ENCODE measurements around the gene HAUS7.

The HAUS7 gene

GRCh38 chrX:153470411-153471363 is at the start of gene HAUS7:
Gene HAUS7, minus strand, starts transcription at chrX:153470576. Its CDS starts 19 bp downstream, at chrX:153470557.
- in situ Hi-C loops (cut with HindIII; ENCODE audit: low pct_unique_long_range_greater_than_20kb, low sequenced_read_pairs): no loop called here
- TF ChIP-seq JUND (IDR thresholded peaks at IDR 0.05; ENCODE audit: low read depth): no peak
- peak; percentile 77 to 90 for DNase-seq (ENCODE audit: low read depth in 1 of 2, low spot score in 1 of 2)

GRCh38 chrX:153519569-153520286 is 49.4 kb upstream of the HAUS7 start:
- no peak for DNase-seq (ENCODE audit: low read depth in 1 of 2, low spot score in 1 of 2)
- in situ Hi-C loops (cut with HindIII; ENCODE audit: low pct_unique_long_range_greater_than_20kb, low sequenced_read_pairs): no loop called here
- TF ChIP-seq JUND (IDR thresholded peaks at IDR 0.05; ENCODE audit: low read depth): no peak

- no peak for TF ChIP-seq JUND (IDR thresholded peaks at IDR 0.05; ENCODE audit: low read depth)
- DNase-seq (ENCODE audit: low read depth in 1 of 2, low spot score in 1 of 2): no peak
- in situ Hi-C loops (cut with HindIII; ENCODE audit: low pct_unique_long_range_greater_than_20kb, low sequenced_read_pairs): no loop called here
Measured at GRCh38 chrX:153517946-153518834, 47.8 kb upstream of the HAUS7 start.

GRCh38 chrX:153517423-153517822 is 47.0 kb upstream of the HAUS7 start, which contains the start of gene ATP2B3:
Gene ATP2B3, plus strand, starts transcription at chrX:153517642. Its CDS starts 18,606 bp downstream, at chrX:153536248.
- in situ Hi-C loops (cut with HindIII; ENCODE audit: low pct_unique_long_range_greater_than_20kb, low sequenced_read_pairs): no loop called here
- TF ChIP-seq JUND (IDR thresholded peaks at IDR 0.05; ENCODE audit: low read depth): no peak
- DNase-seq (ENCODE audit: low read depth in 1 of 2, low spot score in 1 of 2): no peak

DNA sequence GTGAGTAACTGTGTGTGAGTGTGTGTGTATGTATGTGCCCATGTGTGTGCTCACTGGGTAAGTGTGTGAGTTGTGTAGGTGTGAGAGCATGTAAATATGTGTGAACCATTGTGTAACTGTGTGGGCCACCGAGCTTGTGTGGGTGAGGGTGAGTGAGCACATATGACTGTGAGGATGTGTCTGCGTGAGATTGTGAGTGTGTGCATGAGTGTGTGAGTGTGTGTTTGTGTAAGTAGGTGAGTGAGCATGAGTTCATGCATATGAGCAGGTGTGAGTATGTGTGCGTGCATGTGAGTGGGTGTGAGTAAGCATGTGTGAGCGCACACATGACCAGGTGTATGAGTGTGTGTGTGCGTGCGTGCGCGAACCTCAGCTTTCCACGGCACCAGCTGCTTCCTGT is 45.7 kb upstream of the HAUS7 start:
- no peak for TF ChIP-seq JUND (IDR thresholded peaks at IDR 0.05; ENCODE audit: low read depth)
- no peak for DNase-seq (ENCODE audit: low read depth in 1 of 2, low spot score in 1 of 2)
- in situ Hi-C loops (cut with HindIII; ENCODE audit: low pct_unique_long_range_greater_than_20kb, low sequenced_read_pairs): no loop called here

GRCh38 chrX:153515435-153515834 is 45.1 kb upstream of the HAUS7 start:
- no peak for TF ChIP-seq JUND (IDR thresholded peaks at IDR 0.05; ENCODE audit: low read depth)
- in situ Hi-C loops (cut with HindIII; ENCODE audit: low pct_unique_long_range_greater_than_20kb, low sequenced_read_pairs): no loop called here

DNA sequence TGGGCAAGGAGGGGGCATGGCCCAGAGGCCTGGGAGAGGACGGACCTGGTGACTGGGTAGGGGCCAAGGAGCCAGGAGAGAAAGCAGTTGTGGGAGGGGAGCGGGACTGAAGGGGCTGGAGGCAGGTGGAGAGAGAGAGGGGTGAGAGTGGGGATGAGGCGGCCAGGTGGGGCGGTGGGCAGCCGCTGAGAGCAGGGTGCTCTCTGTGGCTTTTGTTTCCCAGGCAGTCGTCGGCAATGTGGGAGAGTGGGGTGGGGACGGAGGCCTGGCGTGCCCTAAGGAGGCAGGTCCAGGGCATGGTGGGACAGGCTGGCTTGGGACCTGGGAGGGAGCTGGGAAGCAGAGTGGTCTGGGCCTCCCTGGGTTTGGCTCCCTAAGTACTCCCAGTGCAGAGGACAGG is 43.9 kb upstream of the HAUS7 start:
- DNase-seq (ENCODE audit: low read depth in 1 of 2, low spot score in 1 of 2): no peak
- no peak for TF ChIP-seq JUND (IDR thresholded peaks at IDR 0.05; ENCODE audit: low read depth)
- in situ Hi-C loops (cut with HindIII; ENCODE audit: low pct_unique_long_range_greater_than_20kb, low sequenced_read_pairs): no loop called here

More at GRCh38 chrX:153515435-153515834, 45.1 kb upstream of the HAUS7 start:
- no peak for DNase-seq (ENCODE audit: low read depth in 1 of 2, low spot score in 1 of 2)

GRCh38 chrX:153513265-153513664 is 42.9 kb upstream of the HAUS7 start:
- DNase-seq (ENCODE audit: low read depth in 1 of 2, low spot score in 1 of 2): no peak
- in situ Hi-C loops (cut with HindIII; ENCODE audit: low pct_unique_long_range_greater_than_20kb, low sequenced_read_pairs): no loop called here
- no peak for TF ChIP-seq JUND (IDR thresholded peaks at IDR 0.05; ENCODE audit: low read depth)

DNA sequence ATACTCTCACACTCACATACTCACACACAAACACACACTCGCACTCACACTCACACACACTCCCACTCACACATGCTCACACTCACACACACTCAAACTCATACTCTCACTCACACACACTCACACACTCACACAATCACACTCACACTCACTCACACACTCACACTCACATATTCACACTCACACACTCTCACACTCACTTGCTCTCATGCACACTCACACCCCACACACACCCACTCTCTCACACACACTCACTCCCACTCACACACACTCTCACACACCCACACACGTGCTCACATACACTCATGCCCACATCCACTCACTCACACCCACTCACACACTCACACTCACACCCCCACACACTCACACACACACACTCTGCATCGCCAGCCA is 42.1 kb upstream of the HAUS7 start:
- DNase-seq (ENCODE audit: low read depth in 1 of 2, low spot score in 1 of 2): no peak
- TF ChIP-seq JUND (IDR thresholded peaks at IDR 0.05; ENCODE audit: low read depth): no peak
- in situ Hi-C loops (cut with HindIII; ENCODE audit: low pct_unique_long_range_greater_than_20kb, low sequenced_read_pairs): no loop called here

DNA sequence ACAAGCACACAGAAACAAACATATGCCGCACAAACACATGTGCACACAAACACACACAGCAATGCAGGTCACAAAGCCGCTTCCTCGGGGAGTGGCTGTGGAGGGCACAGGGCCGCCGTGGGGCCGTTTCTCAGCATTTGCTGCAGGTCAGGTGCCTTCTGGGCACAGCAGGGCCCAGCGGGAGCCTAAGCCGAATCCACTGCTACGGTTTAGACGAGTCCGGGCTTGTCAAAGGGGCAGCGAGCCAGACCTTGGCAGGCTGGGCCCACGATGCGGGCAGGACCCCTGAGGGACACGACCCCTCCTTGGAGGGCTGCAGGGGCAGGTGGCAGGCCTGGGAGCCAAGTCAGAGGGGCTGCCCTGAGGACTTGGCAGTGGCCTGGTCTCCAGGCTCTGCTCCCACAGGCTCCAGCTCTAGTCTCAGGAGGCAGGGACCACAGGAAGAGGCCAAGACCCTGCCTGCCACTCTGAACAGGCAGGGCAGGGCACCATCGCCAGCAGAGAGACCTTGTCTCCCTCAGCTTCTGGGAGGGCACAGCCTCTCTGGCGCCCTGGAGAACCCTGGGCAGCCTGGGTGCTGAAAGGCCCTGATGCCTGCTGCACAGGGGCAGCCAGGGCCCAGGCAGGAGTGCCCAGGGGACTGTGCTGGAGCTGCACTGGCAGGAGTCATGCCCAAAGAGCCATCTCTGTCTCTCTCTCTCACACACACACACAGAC is 41.6 kb upstream of the HAUS7 start:
- in situ Hi-C loops (cut with HindIII; ENCODE audit: low pct_unique_long_range_greater_than_20kb, low sequenced_read_pairs): no loop called here
- no peak for TF ChIP-seq JUND (IDR thresholded peaks at IDR 0.05; ENCODE audit: low read depth)
- no peak for DNase-seq (ENCODE audit: low read depth in 1 of 2, low spot score in 1 of 2)

DNA sequence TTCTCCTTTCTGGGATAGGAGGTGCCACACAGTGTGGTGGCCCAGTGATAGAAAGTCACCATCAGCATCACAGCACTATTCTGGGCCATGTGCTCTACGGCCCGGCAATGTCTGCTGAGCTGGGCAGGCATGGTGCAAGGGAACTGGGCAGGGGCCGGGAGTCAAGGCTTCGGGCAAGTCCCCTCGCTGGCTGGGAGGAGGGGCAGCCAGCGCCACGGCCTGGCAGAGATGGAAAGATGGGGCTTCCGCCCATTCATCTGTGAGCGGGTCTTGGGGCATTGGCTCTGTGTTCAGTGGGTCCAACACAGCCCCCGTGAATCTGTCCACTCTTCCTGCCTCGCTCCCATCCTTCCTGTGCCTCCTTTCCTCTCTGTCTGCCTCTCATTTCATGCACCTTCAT is 40.0 kb upstream of the HAUS7 start:
- no peak for TF ChIP-seq JUND (IDR thresholded peaks at IDR 0.05; ENCODE audit: low read depth)
- DNase-seq (ENCODE audit: low read depth in 1 of 2, low spot score in 1 of 2): no peak

DNA sequence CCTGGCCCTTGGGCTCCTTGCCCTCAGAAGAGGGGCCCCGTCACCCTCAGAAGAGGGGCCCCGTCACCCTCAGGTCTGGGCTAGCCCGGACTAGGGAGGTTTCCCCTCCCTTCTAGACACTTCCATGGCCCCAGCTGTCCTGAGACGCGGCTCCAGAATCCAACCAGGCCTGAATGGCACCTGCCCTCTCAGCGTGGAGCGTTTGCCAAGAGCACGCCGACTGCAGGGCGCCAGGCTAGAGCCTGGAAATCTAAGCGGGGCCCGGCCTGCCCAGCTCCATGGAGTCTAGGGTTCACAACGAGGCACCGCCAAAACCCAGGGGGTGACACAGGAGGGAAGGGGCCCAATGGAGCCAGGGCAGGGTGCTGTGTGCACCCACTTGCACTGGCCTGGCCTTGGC is 39.2 kb upstream of the HAUS7 start:
- in situ Hi-C loops (cut with HindIII; ENCODE audit: low pct_unique_long_range_greater_than_20kb, low sequenced_read_pairs): no loop called here
- no peak for DNase-seq (ENCODE audit: low read depth in 1 of 2, low spot score in 1 of 2)
- no peak for TF ChIP-seq JUND (IDR thresholded peaks at IDR 0.05; ENCODE audit: low read depth)

More for the DNA sequence above, 40.0 kb upstream of the HAUS7 start:
- in situ Hi-C loops (cut with HindIII; ENCODE audit: low pct_unique_long_range_greater_than_20kb, low sequenced_read_pairs): no loop called here

All from T47D (cell line).